HG03457 (cell line): ENCODE results near the gene GPR139.

Experiments used
- ATAC-seq: cut with Tn5 transposase; IDR thresholded peaks from one replicate; pipeline ENCODE4 v1.9.1; 2021; ENCODE audit warnings: moderate number of reproducible peaks; ENCODE audit not compliant: unreplicated experiment

The GPR139 gene

DNA sequence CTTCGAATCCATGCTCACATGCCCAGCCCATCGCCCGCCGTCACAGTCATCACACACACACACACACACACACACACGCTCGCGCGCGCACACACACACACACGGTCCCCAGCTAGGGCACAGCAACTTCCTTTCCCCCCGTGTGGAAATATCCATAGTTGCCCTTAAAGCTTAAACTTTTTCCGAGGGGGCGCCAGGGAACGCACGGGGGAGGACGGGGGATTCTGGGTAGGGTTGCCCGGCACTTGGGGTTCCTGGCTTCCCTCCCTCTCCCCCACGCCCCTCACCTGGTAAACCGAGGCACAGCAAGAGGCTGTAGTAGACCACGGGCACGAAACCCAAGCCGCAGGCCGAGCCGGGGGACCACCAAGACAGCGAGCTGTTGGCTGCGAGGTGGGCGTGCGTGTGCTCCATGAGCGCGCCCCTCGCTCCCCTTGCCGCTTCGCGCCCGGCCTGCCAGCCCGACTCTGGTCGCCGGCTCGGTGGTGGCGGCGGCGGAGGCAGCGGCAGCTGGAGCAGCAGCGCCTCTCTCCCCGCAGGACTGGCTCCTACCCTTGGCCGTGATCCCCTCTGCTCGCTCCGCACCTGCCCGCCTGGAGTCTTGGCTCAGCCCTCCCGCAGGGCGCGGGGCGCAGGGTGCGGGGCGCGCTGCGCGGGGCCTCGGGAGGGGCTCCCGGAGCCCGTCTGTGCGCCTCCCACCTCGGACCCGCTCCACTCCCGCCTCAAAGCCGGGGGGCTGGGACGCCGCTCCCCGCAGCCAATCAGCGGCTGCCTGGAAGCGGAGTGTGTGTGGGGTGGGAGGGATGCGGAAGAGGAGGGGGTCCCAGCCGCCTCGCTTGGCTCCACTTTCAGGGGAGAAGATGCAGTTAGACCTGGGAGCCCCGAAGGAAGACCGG lies at the start of gene GPR139:
TSS of gene GPR139 (minus strand) at position 688 of the 896 bp plus-strand sequence. CDS start at position 414, 274 bp downstream.
- ATAC-seq: no peak

DNA sequence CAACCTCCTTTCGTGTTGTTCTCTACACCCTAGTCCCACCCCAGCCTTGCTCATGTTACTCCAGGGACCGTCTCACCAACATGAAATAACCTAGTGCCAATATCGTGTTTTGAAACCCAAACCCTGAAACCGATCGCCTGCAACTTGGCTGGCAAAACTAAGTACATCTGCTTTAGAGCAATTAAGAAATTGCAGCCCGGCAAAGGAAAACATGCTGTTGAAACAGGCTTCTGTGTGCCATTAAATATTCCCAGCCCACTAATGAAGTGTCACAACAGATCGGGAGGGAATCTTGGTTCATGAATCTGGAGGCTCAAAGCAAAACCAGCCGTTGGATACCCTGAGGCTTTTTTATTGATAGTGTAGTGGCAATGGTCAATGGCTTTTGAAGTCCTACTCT lies 48.3 kb upstream of the GPR139 start:
- no peak for ATAC-seq

DNA sequence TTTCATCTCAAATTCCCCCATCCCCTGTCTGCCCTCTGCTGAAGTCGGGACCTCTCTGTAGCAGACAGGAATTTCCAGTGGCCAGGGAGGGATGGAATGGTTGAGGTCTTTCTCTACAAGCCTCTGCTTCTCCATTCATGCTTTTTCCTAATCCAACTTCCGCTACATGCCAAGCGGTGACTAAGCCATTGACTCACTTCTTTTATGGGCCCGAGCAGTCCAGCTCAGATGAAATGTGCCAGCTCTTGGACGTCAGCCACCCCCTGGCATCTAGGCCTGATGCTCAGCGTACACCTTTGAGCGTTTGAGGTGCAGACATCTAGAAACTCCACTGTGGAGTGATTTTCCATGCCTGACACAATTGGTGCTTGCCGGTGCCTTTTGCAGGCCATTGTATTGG lies 40.7 kb upstream of the GPR139 start:
- no peak for ATAC-seq

DNA sequence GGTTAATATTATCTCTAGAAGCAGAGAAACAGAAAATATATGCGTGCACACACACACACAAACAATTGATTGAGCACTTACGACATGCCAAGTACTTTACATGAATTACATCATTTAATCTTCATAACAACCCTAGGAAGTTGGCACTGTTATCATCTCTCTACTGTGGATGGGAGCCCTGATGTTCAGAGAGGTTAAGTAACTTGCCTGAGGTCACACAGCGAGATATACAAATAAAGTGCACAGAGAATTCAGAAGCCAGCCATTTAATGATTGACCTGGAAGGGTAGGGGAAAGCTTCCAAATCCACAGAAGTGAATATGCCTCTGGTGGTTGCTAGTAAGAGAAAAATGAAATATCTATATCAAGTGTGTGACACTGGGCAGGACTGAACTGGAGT lies 37.5 kb upstream of the GPR139 start:
- no peak for ATAC-seq

DNA sequence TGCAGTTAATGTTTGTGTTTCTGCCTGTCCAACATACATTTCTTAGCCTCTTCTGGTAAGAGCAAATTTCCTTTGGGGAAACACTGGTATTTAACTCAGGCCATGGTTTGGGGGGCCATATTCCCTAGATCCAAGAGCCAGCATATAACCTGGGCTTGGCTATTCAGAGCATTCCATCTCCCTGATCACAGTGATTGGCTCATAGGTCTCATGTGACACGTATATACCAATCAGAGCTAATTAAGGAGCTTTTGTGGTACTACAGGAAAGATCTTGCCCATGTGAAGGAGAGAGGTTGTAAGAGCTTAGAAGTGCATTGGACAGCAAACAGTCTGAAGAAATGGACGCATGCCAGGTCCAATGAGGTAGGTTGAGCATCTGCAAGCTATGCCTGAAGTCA lies 33.4 kb upstream of the GPR139 start:
- ATAC-seq: no peak

DNA sequence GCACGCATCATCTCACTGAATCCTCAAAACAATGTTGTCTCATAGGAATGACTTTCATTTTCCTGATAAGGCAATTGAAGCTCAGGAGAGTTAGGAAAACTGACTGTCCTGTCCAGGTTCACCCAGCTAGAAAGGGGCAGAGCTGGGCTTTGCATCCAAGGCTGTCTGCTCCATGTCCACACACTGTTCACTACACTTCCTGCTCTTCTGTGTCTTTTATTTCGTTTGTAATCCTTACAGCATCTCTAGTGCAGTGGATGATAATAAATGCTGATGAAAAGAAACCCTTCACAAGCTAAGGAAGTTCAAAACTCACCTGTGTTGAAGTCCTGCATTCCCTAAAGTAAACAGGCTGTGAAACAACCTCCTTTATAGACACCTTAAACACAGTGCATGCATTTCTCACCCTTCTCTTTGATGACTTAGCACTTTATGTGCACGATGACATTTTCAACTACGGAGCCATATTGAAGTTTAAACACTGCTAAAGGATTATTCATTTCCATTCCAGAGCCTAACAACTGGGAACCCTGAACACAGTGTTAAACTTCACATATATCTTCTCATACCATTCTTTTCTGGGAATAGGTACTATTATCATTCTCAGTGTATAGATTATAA lies 31.0 kb upstream of the GPR139 start:
- no peak for ATAC-seq

DNA sequence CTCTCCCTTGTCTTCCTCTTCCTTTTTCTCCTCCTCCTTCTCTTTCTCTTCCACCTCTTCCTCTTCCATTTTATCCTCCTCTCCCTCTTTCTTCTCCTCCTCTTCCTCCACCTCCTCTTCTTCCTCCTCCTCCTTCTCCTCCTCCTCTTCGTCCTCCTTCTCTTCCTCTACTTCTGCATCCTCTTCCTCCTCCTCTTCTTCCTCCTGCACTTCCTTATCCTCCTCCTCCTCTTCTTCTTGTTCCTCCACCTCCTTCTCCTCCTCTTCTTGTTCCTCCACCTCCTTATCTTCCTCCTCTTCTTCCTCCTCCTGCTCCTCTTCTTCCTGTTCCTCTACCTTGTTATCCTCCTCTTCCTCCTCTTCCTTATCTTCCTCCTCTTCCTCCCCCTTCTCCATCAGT lies 28.8 kb upstream of the GPR139 start:
- no peak for ATAC-seq

DNA sequence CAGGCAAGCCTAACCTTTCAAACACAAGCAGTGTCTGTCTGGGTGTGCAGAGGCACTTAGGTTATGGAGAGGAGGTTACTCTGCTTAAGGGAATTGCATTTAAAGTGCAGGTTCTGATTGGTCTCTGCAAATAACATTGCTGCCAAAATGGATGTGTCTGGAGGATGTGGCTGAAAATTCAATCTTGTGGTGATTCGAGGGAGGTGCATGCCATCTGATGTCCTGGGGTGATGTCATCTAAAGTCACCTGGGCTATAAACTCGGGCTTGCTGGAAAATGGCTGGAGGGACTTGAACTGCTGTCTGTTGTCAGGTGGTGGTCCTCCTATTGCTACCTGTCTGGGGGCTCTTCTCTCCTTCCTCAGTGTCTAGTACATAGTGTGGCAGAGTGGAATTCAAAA lies 28.3 kb upstream of the GPR139 start:
- ATAC-seq: no peak

DNA sequence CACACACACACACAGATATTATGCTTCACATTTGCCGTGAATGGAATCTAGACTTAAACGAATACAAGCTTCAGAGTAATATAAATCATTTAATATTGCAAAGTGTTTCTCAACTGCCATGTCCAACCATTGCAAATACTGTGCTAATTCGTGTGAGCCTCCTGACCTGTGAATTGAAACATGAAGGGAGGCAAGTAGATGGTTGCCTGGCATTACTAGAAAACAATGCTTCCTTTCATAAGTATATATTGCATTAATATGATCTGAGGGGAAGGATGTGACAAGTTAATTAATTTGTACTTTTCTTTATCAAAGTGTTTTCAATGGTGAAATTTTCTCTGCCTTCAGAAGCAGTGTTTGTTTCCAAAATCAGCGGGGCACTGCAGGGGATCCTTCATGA lies 25.7 kb upstream of the GPR139 start:
- no peak for ATAC-seq

DNA sequence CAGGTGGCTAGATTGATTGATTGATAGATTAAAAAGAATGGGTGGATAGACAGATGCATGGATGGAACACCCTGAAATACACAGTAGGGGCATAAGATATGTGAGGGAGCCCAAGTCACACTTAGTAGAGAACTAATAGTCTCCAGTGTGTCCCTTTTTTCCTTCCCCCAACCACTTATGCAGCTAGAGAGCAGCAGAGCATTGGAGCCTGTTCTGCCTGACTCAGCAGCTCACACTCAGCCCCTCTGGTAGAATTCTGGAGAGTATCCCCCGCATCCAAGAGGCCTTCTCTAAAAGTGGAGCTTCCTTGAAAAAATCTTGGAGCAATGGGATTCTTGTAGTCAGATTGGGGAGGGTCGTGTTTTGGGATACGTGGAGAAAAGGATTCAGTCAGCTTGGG lies 20.5 kb upstream of the GPR139 start:
- no peak for ATAC-seq

DNA sequence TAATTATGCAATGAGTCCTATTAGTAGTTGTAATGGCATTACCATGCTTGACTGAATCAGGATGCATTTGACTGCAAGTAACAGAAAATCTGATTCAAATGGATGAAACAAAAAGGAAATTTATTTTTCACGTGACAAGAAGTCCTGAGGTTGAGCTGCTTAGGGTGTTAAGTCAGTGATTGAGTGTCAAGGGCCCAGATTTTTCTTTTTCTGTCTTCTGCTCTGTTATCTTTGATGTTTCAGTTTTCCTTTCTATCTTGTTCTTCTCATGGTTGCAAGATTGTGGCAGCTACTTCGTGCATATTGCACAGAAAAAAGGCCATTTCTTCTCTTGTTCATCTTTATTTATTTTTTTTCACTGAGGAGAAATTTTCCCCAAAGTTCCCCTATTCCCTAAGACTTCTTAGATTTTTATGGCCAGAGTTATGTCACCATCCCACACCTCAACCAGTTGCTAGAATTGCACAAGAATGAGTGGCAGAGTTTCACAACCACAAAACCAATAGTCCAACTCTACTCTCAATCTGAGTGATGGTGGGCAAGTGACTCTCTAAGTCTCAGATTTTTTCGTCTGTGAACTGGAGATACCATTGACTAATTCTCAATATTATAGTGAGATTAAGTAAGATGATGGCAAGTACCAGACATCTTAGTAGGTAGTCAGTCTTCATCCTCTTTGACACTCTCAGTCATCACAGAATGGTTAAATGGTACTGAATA lies 15.7 kb upstream of the GPR139 start:
- no peak for ATAC-seq

DNA sequence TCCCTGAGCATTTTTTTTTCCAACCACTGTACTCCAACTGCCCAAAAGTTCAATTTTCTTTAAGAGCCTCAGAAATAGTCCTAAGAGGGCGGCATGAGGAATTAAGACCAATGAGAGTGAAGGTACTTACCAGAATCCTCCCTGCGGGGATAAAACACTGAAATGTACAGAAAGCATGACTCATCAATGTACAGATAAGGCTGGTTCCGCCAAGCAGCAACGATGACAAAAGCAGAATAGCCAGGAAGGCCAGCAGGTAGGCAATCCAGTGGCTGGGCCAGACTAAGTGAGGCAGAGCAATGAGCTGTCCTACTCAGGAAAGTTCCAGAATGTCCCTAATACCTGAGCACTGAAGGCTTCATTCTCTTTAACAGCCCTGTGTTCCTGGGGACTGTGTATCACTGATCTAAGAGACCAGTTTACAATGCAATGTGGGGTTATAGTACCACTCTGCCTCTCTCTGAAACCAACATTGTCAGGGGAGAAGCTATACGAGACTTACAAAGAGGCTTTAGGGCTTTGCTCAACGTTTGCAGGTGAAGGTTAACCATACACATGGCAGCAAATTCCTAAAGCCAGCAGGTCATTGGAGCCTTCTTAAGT lies 11.0 kb upstream of the GPR139 start:
- ATAC-seq: no peak

DNA sequence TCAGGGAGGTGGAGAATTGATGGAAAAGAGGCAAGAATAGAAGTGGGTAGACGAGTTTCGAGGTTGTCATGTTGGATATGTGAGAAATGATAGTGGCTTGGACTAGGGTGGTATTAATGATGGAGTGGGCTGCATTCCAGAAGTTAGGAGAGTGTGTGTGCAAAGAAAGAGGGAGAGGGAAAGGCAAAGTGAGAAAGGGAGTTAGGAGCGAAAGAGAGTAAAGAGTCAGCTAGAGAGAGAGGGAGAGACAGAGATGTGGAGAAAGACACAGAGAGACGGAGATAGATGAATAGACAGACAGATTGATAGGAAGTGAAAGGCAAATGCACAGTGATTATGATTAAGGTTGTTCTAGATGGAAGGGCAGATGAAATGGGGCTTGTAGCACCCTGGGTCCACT lies 5.4 kb upstream of the GPR139 start:
- no peak for ATAC-seq

DNA sequence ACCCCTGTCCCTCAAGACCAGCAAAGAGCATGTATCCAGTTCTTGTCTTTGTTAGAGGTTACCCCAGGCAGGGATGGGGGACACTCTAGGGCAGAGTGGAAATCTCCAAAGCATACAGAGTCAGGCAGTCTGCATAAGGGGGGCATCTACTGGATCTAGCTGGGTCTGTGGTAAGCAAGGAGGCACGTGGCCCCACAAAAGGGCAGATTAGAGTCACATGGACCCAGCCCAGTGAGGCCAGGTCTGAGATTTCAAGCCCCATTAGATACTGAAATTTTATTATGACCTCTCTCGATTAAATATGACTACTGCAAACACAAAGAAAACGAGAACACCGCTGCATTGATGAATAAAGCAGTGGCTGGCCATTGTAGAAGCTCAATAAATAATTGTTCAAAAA lies 1.6 kb upstream of the GPR139 start:
- ATAC-seq: no peak

DNA sequence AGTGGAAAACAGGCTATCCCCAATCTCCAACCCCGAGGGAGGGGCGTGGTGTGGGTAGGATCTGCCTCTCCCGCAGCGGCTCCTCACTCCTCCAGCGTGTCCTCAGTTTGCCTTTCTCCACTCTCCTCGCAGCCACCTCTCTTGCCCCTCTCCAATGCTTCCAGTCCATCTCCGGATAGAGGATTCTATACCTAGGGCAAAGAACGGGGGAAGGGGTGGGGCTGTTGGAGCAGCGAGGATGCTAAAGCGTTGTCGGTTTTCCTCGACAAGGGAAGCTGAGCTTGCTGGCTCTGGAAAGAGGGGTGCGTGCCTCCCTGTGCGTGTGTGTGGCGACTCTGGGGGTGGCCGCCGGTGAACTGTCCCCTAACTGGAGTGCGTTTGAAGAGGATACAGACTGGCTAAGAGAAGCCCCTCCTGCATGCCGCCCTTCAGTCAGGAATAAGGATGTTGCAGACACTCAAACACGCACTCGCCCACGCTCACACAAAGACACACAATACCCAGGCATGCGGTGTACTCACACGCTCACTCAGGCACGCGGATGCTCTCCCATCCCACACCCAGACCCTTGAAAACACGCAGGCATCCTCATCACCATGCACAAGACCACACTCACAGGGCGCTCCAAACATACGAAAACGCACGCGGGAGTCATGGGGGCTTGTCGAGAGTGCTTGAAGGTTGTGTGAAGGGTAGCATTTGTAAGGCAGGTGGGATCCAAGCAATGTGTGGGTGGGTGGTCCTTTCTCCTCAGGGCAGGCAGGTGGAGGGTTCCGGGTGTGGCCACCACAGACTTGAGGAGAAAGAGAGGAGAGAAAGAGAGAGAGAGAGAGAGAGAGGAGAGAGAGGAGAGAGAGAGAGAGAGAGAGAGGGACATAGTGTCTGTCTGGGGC lies 655 bp upstream of the GPR139 start:
- ATAC-seq: no peak

DNA sequence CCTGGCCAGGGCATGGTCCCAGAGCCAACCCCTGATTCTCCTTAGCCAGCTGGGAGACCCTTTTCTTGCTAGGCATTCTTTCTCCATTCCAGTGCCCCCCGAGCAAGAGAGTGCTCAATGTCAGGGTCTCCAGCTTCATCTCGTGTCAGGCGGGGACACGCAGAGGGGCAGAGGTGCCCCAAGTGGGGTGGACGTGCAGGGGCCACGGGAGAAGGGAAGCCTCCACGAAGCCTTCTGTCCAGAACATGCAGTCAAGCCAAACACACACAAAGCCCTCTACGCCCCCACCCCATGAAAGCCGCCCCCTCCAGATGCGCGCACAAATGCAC lies 852 bp downstream of the GPR139 start:
- no peak for ATAC-seq

DNA sequence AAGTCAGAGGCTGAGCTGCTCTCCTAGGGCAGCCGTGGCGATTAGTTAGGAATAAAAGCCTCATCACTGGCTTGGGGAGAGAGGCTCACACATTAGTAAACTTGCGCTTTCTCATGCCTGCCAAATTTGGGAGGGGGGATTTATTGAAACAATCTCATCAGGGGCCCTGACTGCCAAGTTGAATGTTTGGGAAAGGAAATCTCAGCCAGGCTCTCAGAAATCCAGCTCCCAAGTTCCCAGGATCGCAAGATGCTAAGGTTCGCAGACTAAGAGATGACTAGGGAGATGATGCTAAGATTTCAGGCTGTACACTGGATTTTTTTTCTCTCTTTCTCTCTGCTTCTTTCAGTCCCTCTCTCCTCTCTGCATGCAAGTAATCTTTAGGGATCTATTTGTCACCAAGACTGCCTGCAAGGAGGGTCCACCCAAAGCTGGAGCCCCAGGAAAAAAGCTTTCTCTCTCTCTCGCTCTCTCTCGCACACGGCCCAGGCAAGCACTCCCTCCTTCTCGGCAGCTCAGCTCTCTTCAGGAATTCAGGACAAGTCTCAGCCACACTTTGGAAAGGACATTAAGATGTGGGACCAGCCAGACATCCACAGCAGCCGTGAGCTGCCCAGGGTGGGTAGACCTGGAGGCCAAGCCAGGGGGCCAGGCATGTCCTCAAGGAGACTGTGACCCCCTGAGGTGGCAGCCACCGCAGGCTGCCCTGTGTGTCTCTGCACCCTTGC lies 1.4 kb downstream of the GPR139 start:
- no peak for ATAC-seq

DNA sequence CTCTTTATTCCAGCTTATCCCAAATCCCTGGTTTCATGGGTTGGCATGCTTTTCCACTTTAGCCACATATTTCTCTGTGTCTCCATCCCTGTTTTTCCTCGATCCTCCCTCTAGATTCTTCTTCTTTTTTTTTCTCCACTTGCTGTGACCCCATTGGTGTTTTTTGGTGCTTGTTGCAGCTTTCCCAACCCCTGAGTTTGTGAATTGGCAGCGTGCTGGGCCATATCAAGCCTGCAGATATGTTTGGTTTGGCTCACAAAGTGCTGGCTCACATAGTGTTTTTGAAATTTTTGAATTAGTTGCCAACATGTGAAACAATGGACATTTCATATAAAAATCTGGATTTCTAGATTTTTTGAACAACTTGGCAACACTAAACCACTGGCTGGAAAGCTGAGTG lies 8.8 kb downstream of the GPR139 start:
- no peak for ATAC-seq

DNA sequence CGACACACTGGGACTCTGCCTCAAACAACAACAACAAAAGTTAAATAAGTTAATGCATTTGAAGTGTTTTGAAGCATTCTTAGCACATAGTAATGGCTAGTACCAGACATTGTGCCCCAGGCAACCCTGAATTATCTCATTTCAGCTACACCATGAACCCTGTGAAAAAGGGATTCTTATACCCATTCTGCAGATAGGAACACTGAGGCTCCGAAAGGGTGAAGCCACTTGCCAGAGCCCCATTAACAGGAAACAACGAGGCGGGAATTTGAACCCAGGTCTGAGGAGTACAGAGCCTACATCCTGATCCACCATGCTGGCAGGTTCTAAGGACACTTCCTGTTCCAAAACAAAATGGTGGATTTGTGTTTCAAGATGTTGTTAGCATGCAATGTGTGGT lies 9.2 kb downstream of the GPR139 start:
- ATAC-seq: no peak

DNA sequence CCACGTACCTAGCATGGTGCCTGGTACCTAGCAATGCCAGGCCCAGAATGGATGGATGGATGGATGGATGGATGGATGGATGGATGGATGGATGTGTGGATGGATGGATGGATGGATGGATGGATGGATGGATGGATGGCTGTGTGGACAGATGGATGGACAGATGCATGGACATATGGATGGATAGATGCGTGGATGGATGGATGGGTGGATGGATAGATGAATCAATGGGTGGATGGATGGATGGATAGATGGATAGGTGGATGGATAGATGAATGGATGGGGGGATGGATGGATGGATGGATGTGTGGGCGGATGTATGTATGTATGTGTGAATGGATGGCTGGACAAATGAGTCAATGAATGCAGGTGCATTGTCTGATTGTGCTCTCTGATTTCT lies 12.6 kb downstream of the GPR139 start:
- no peak for ATAC-seq
